WTC11 (cell line): ENCODE results near the gene METTL9. TPM values are rescaled to one million over a fixed set of nuclear protein-coding genes. Genes with fewer than 3 reads are reported as not detected.
"Not testable (repeated sequence)": the region's sequence is repeated elsewhere in the genome, so short reads cannot be mapped to it uniquely, and the experiment has no call there.

Experiments used
- ATAC-seq: fragments of 200-7000 bp; cut with Tn5 transposase; 2 replicates; pipeline ENCODE4 v1.10.0; 2021; ENCODE audit warnings: mild to moderate bottlenecking, moderate library complexity
- CTCF ChIA-PET: fragments of 300-600 bp; sonication (Branson Sonifier 250); formaldehyde crosslinking; loops from one replicate; lab custom pipeline; 2021; ENCODE audit warnings: antibody characterized with exemption; lab: Charles Lee
- POLR2A ChIA-PET: fragments of 350-600 bp; sonication (Branson Sonifier 250); formaldehyde crosslinking; loops from one replicate; lab custom pipeline; 2021; ENCODE audit warnings: antibody characterized with exemption; lab: Charles Lee
- DNase-seq: peaks from one replicate; pipeline ENCODE4 v3.0.0; 2021; ENCODE audit warnings: low spot score
- H3K27ac Mint-ChIP-seq: 2 replicates; pipeline ENCODE4 v1.8.0; 2021; ENCODE audit warnings: mixed read lengths
- H3K27me3 Mint-ChIP-seq: 2 replicates; pipeline ENCODE4 v1.8.0; 2021; ENCODE audit warnings: low read depth, mild to moderate bottlenecking, moderate library complexity, mixed read lengths
- H3K36me3 Mint-ChIP-seq: 2 replicates; pipeline ENCODE4 v1.8.0; 2021; ENCODE audit warnings: mixed read lengths
- H3K4me1 Mint-ChIP-seq: 2 replicates; pipeline ENCODE4 v1.8.0; 2022; ENCODE audit warnings: mixed read lengths
- H3K4me3 Mint-ChIP-seq: 2 replicates; pipeline ENCODE4 v1.8.0; 2021; ENCODE audit warnings: mild to moderate bottlenecking, moderate library complexity, mixed read lengths
- H3K9me3 Mint-ChIP-seq: 2 replicates; pipeline ENCODE4 v1.8.0; 2021; ENCODE audit warnings: mixed read lengths
- ETV6 ChIP-seq: sonication (generic); formaldehyde crosslinking; IDR thresholded peaks from 2 replicates; pipeline ENCODE4 v1.8.1; 2022; ENCODE audit warnings: mild to moderate bottlenecking, missing genetic modification reagents
- IRF2 ChIP-seq: sonication (generic); formaldehyde crosslinking; IDR thresholded peaks from 2 replicates; pipeline ENCODE4 v1.8.0; 2022; ENCODE audit warnings: low read depth, missing genetic modification reagents, borderline replicate concordance
- JUN ChIP-seq: sonication (generic); formaldehyde crosslinking; IDR thresholded peaks from 2 replicates; pipeline ENCODE4 v1.8.0; 2023; ENCODE audit warnings: mild to moderate bottlenecking, missing genetic modification reagents
- MAX ChIP-seq: sonication (generic); formaldehyde crosslinking; IDR thresholded peaks from 2 replicates; pipeline ENCODE4 v1.8.0; 2022; ENCODE audit warnings: mild to moderate bottlenecking, missing genetic modification reagents
- NFE2L1 ChIP-seq: sonication (generic); formaldehyde crosslinking; IDR thresholded peaks from 2 replicates; pipeline ENCODE4 v1.8.1; 2023; ENCODE audit warnings: missing genetic modification reagents
- PRRX2 ChIP-seq: fragments of 250-450 bp; sonication (Bioruptor Pico); IDR thresholded peaks from 2 replicates; pipeline ENCODE4 v1.8.0; 2021; ENCODE audit warnings: mild to moderate bottlenecking
- TCF7 ChIP-seq: sonication (generic); formaldehyde crosslinking; IDR thresholded peaks from 2 replicates; pipeline ENCODE4 v1.8.0; 2022; ENCODE audit warnings: mild to moderate bottlenecking, low read depth, missing genetic modification reagents, moderate library complexity
- TEAD1 ChIP-seq: sonication (generic); formaldehyde crosslinking; IDR thresholded peaks from 2 replicates; pipeline ENCODE4 v1.8.0; 2022; ENCODE audit warnings: mild to moderate bottlenecking, missing genetic modification reagents
- TEAD4 ChIP-seq: sonication (generic); formaldehyde crosslinking; IDR thresholded peaks from 2 replicates; pipeline ENCODE4 v1.8.0; 2022; ENCODE audit warnings: mild to moderate bottlenecking, missing genetic modification reagents
- TP53 ChIP-seq: sonication (generic); formaldehyde crosslinking; IDR thresholded peaks from 2 replicates; pipeline ENCODE4 v1.8.1; 2023; ENCODE audit warnings: mild to moderate bottlenecking, missing genetic modification reagents
- USF2 ChIP-seq: sonication (generic); formaldehyde crosslinking; IDR thresholded peaks from 2 replicates; pipeline ENCODE4 v1.8.1; 2023; ENCODE audit warnings: mild to moderate bottlenecking, missing genetic modification reagents, moderate library complexity
- ZNF232 ChIP-seq: sonication (generic); formaldehyde crosslinking; IDR thresholded peaks from 2 replicates; pipeline ENCODE4 v1.8.0; 2022; ENCODE audit warnings: mild to moderate bottlenecking, missing genetic modification reagents
- ZNF263 ChIP-seq: sonication (generic); formaldehyde crosslinking; IDR thresholded peaks from 2 replicates; pipeline ENCODE4 v1.8.1; 2022; ENCODE audit warnings: low read depth, mild to moderate bottlenecking, moderate library complexity, missing genetic modification reagents
- ZNF423 ChIP-seq: fragments of 250-450 bp; sonication (Bioruptor Pico); IDR thresholded peaks from 2 replicates; pipeline ENCODE4 v2.1.2; 2022; ENCODE audit warnings: mild to moderate bottlenecking, moderate library complexity
- total RNA-seq: library from RNA; stranded (reverse); gene quantifications from 3 replicates; pipeline ENCODE4 v1.2.3, GENCODE V29; 2021
- TF ChIP-seq, protein P1 (sequence below): sonication (generic); formaldehyde crosslinking; IDR thresholded peaks from 2 replicates; pipeline ENCODE4 v1.8.1; 2023; ENCODE audit warnings: mild to moderate bottlenecking, missing genetic modification reagents
- TF ChIP-seq, protein P2 (sequence below): sonication (generic); formaldehyde crosslinking; IDR thresholded peaks from 2 replicates; pipeline ENCODE4 v1.8.1; 2023; ENCODE audit warnings: mild to moderate bottlenecking, moderate library complexity, missing genetic modification reagents
- TF ChIP-seq, protein P3 (sequence below): sonication (generic); formaldehyde crosslinking; conservative IDR thresholded peaks from 2 replicates; pipeline ENCODE4 v1.8.1; 2023; ENCODE audit warnings: mild to moderate bottlenecking, low read depth, missing genetic modification reagents, moderate library complexity
- TF ChIP-seq, protein P4 (sequence below): fragments of 250-450 bp; sonication (Bioruptor Pico); IDR thresholded peaks from 2 replicates; pipeline ENCODE4 v1.9.0; 2021; ENCODE audit warnings: moderate library complexity, mild to moderate bottlenecking, inconsistent platforms, borderline replicate concordance

The METTL9 gene
- total RNA-seq, 1 experiment from 2014 or later, result 94.6 TPM

DNA sequence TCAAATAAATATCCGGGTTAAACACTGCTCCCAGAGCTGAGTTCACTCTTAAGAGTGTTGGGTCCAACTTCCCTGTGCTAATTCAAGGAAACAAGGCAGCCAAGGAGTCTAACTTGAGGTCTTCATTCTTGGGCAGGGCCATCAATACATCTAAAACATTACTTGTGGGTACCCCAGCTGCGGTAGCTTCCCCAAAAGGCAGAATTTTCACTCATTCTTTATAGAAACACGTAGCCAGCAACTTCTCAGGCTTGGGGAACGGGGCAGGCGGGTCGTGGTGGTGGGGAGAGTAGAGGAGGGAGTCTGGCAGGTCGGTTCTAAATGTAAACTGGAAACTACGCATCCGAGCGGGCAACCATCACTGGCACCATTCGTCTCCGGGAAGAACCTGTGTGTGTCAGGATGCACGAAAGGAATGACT is 666 bp upstream of the METTL9 start (continued):
- TF ChIP-seq, protein P1, sequence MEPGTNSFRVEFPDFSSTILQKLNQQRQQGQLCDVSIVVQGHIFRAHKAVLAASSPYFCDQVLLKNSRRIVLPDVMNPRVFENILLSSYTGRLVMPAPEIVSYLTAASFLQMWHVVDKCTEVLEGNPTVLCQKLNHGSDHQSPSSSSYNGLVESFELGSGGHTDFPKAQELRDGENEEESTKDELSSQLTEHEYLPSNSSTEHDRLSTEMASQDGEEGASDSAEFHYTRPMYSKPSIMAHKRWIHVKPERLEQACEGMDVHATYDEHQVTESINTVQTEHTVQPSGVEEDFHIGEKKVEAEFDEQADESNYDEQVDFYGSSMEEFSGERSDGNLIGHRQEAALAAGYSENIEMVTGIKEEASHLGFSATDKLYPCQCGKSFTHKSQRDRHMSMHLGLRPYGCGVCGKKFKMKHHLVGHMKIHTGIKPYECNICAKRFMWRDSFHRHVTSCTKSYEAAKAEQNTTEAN, result no peak
- no peak for TF ChIP-seq MAX (CRISPR knock-in tag)

GRCh38 chr16:21600031-21600773 is 825 bp downstream of the METTL9 start:
- ChIA-PET POLR2A (no interaction called here), CTCF (no interaction called here)
- Mint-ChIP-seq H3K4me1 (peaks cover 17% of the 10 kb centered on the region), H3K27ac (no peak overlapping the region), H3K4me3 (peak overlapping the region; percentile 84), H3K9me3 (no peaks in the 10 kb centered on the region), H3K36me3 (no peaks in the 10 kb centered on the region), H3K27me3 (peaks cover 5% of the 10 kb centered on the region; the same call in 1 of the 2 replicates)
- ATAC-seq (peak; percentile 2; the same call in 1 of the 2 replicates), DNase-seq (no peak)
- TF ChIP-seq, protein P2, sequence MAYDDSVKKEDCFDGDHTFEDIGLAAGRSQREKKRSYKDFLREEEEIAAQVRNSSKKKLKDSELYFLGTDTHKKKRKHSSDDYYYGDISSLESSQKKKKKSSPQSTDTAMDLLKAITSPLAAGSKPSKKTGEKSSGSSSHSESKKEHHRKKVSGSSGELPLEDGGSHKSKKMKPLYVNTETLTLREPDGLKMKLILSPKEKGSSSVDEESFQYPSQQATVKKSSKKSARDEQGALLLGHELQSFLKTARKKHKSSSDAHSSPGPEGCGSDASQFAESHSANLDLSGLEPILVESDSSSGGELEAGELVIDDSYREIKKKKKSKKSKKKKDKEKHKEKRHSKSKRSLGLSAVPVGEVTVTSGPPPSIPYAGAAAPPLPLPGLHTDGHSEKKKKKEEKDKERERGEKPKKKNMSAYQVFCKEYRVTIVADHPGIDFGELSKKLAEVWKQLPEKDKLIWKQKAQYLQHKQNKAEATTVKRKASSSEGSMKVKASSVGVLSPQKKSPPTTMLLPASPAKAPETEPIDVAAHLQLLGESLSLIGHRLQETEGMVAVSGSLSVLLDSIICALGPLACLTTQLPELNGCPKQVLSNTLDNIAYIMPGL (CRISPR knock-in tag), result 0 out of 2 replicates have a peak, but pooled peaks have one; percentile 5
- TF ChIP-seq JUN, result peak; percentile 33; the same call in 1 of the 2 replicates
- TF ChIP-seq, protein P1, result no peak

- no peak overlapping the region for H3K27ac Mint-ChIP-seq
These were observed 3.4 kb downstream of the METTL9 start for GRCh38 chr16:21602785-21603184.

DNA sequence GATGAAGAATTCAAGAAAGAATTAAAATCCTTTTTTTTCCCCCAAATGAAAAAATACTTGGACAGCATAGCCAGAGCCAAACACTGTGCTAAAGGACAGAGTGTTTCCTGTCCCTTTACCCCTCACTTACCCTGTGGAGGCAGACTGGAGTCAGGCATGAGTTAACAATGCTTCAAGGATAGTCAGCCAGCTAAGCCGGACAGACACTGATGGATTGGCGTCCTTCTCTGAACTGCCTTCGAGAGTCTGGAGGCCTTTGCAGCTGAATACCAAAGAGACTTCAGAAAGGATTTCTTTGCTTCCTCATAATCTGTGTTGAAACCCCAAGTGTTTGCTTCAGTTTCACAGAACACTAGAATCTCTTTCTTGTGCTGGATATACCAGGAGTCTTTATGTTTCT is 4.6 kb downstream of the METTL9 start:
- Mint-ChIP-seq H3K9me3 (no peaks in the 10 kb centered on the region), H3K4me3 (no peak overlapping the region), H3K36me3 (no peaks in the 10 kb centered on the region), H3K4me1 (peaks cover 27% of the 10 kb centered on the region), H3K27me3 (no peaks in the 10 kb centered on the region)
- CTCF ChIA-PET, result interaction anchor here (0.9 to 1.1 kb wide), 3 partner anchors 53 to 93 kb away, joined by 3 read pairs; no protein-coding TSS in a partner anchor
- no peak for ATAC-seq
- TF ChIP-seq TCF7 (CRISPR knock-in tag), result no peak
- TF ChIP-seq, protein P3, sequence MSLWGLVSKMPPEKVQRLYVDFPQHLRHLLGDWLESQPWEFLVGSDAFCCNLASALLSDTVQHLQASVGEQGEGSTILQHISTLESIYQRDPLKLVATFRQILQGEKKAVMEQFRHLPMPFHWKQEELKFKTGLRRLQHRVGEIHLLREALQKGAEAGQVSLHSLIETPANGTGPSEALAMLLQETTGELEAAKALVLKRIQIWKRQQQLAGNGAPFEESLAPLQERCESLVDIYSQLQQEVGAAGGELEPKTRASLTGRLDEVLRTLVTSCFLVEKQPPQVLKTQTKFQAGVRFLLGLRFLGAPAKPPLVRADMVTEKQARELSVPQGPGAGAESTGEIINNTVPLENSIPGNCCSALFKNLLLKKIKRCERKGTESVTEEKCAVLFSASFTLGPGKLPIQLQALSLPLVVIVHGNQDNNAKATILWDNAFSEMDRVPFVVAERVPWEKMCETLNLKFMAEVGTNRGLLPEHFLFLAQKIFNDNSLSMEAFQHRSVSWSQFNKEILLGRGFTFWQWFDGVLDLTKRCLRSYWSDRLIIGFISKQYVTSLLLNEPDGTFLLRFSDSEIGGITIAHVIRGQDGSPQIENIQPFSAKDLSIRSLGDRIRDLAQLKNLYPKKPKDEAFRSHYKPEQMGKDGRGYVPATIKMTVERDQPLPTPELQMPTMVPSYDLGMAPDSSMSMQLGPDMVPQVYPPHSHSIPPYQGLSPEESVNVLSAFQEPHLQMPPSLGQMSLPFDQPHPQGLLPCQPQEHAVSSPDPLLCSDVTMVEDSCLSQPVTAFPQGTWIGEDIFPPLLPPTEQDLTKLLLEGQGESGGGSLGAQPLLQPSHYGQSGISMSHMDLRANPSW (CRISPR knock-in tag), result no peak
- TF ChIP-seq TEAD1 (CRISPR knock-in tag), result no peak
- no peak for TF ChIP-seq MAX (CRISPR knock-in tag)
- TF ChIP-seq IRF2 (CRISPR knock-in tag), result no peak
- TF ChIP-seq ZNF423 (CRISPR knock-in tag), result no peak
- TF ChIP-seq ETV6 (CRISPR knock-in tag), result no peak
- TF ChIP-seq PRRX2 (CRISPR knock-in tag), result no peak
- no peak for TF ChIP-seq NFE2L1
- TF ChIP-seq, protein P4, sequence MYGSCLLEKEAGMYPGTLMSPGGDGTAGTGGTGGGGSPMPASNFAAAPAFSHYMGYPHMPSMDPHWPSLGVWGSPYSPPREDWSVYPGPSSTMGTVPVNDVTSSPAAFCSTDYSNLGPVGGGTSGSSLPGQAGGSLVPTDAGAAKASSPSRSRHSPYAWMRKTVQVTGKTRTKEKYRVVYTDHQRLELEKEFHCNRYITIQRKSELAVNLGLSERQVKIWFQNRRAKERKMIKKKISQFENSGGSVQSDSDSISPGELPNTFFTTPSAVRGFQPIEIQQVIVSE, result no peak
- TF ChIP-seq TEAD4 (CRISPR knock-in tag), result no peak
- TF ChIP-seq ZNF232 (CRISPR knock-in tag), result no peak
- TF ChIP-seq, all 79 proteins: peak for 0
- no peak for DNase-seq
- H3K27ac Mint-ChIP-seq, result no peak overlapping the region
- POLR2A ChIA-PET, result no interaction called here

More at GRCh38 chr16:21602785-21603184, 3.4 kb downstream of the METTL9 start:
- ATAC-seq (no peak), DNase-seq (no peak)
- CTCF ChIA-PET, result no interaction called here
- Mint-ChIP-seq H3K27me3 (no peaks in the 10 kb centered on the region), H3K36me3 (no peaks in the 10 kb centered on the region), H3K4me3 (no peak overlapping the region), H3K4me1 (peaks cover 22% of the 10 kb centered on the region), H3K9me3 (no peaks in the 10 kb centered on the region)
- POLR2A ChIA-PET, result no interaction called here
- TF ChIP-seq USF2 (CRISPR knock-in tag) (no peak), ZNF263 (no peak), TP53 (CRISPR knock-in tag) (no peak)

- H3K27me3 Mint-ChIP-seq, DNase-seq, H3K9me3 Mint-ChIP-seq, POLR2A ChIA-PET, H3K27ac Mint-ChIP-seq, H3K4me3 Mint-ChIP-seq, ATAC-seq, H3K36me3 Mint-ChIP-seq, CTCF ChIA-PET: not testable (repeated sequence)
- H3K4me1 Mint-ChIP-seq, result peaks cover 40% of the 10 kb centered on the region
These were observed 6.5 kb downstream of the METTL9 start for GRCh38 chr16:21605848-21606247.
